GM18858 (cell line): ENCODE measurements around the gene TRIO.
A peak's percentile ranks its signal among the peaks of the same experiment; 100 is the strongest.

Source experiments
- ATAC-seq: cut with Tn5 transposase; IDR thresholded peaks from one replicate; pipeline ENCODE4 v1.9.1; 2021; ENCODE audit not compliant: unreplicated experiment

TRIO gene

DNA sequence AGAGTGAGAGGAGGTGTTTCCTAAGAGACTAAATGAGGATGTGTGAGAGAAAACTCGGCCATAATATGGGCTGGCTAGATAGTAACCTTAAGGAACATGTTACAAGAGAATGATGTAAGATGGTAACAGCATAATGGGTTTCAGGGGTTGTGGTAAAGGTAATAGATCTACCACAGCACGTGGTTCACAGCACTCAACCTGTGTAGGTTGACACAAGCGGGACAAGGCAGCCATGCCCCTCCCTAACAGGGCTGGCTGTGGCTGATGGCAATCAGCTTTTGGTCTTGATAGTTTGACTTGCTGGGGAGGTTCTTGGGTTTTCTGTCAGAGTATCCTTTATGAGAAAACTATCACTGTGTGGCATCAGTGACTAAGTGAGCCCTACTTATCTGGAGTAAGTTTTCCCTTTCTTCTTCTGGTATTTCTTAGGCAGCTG, 138.6 kb downstream of the TRIO start:
- peak; percentile 49 for ATAC-seq

DNA sequence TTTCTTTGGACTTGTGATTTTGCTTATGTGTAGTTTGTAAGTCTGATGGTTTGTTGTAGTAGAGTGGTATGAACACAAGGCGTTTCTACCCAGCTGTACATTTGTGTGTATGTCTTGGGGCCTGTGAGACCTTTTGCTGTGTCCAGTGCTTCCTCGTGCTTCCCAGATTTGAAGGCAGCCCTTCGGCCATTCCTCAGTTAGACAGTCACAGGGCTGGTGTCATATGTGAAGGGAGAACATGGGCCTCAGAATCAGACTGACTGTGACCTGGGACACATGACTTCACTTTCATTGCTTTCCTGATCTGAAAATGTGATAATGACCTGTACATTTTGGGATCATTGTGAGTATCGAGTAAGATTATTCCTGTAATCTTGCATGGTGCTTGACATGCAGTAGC, 140.0 kb downstream of the TRIO start:
- no peak for ATAC-seq

DNA sequence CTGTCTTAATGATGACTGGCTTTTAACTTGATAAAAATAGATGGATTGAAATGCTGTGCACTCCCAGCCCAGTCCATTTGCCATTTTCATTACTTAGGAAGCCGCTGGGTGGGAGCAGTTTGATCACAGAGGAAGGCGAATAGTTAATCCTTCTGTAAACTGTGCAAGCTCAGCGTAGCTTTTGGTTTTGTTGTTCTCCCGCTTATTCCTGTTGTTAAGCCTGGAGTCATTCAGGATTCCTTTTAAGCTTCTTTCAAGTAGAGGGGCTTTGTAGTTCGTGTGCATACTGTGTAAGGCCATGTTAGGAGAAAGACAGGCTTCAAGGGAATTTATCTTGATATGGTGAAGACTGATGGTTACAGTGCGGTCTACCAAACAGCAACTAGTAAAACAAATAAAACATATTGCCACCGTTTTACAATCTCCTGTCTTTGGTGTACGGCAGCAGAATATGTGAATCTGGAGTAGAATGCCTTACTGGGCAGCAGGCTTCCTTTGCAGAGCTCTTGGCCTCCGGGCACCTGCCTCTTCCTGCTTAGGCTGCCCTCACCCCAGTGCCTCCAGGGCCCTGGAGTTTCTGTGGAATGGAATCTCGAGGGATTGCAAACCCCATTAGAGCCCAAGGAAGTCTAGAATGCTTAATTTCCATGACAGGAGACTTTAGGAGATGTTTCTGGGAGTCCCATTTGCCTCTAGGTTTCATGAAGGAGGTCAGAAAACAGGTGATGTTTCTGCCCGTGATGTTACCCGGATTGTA, 141.4 kb downstream of the TRIO start:
- ATAC-seq, result no peak

DNA sequence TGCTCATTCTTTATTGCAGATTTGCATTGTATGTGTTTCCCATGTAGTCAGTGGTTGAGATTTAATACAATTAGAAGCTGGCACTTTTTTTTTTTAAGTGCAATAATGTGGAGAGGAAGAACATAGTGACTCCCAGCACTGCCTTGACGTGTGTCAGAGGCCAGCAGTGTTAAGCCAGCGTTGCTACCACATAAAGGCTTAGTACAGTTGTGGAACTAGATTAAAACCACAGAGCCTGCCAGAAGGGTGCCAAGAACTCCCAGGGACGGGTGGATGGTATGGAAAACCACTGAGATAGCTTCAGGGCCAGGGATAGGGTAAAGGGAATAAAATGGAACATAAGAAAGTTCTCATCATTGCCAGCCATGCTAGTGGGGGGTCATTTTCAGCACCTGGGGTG, 142.9 kb downstream of the TRIO start:
- no peak for ATAC-seq

- ATAC-seq, result peak; percentile 93
Measured at GRCh38 chr5:14286574-14287421, 143.7 kb downstream of the TRIO start.

DNA sequence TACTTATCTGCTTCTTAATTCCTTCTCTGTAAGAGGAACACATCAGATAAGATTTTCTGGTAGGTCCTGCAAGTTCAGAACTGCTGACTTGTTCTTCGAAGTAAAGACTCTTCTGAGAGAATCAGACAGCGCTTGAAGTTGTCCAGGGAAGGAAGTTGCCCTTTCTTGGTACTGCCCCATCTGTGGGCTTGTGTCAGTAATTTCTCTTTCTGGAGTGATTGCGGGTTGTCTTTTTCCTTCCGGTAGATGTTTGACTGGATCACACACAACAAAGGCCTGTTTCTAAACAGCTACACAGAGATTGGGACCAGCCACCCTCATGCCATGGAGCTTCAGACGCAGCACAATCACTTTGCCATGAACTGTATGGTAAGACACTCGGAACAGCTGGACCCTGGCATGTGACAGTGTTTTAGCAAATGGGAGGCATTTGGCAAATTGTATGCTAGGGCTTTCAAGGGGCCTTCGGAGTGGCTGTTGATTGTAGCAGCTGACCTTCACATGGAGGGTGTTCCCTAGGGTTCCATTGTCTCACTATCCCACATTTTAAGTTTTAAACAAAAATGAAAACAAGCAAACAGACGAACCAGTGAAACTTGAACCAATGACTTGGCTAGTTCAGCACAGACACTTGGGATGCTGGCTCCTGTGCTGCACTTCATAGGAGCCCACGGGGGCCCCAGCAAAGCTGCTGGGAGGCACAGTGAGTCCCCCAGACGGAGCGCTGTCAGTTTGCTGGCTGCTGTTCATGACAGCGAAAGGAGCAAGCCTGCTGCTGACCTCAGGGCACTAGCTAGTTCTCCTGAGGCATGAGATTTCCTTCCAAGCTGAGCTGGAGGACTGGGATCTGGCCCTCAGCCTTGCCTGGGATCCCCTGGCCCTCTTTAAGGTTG, 149.9 kb downstream of the TRIO start:
- no peak for ATAC-seq

DNA sequence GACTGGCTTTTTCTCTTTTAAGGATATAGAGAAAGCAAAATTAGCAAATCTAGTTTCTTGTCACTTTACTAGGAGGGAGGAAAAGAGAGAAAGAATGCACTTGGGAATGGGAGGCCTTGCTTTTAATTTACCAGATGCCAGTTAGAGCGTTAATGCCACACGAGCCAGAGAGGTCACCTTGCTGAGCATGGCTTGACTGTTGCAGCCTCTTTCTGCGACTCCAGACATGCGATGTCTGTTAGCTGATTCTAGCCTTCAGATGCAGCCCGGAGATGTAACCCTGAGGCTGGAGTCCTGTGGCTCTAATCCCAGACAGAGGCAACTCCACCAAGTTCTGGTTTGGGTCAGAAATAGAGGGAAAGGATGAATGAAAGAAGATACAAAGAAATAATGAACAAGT, 152.5 kb downstream of the TRIO start:
- ATAC-seq, result no peak

DNA sequence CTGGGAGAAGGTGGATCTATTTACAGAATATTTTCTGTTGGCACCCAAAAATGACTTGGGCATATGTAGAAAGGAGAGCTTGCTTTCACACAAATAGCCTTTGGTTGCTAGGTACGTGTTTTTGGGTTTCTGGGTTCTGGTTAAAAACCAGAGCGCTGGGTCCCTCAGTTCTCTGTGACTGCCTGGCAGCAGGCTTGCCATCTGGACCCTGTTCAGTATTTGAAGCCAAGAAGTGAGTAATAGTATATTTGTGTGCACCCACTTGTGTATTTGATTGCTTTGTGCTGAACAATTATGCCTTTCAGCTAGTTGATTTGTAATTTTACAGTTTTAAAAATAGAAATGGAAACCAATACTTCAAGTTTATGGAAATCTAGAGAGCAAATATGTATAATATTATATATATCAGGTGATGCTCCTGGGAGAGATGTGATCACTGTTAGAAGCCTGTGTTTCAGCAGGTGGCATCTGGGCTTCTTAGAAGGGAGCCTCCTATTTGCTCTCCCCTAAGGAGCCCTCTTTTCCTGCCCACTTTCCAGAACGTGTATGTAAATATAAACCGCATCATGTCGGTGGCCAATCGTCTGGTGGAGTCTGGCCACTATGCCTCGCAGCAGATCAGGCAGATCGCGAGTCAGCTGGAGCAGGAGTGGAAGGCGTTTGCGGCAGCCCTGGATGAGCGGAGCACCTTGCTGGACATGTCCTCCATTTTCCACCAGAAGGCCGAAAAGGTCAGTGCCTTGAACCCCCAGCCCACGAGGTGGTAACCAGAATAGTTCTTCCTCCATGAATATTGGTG, 153.6 kb downstream of the TRIO start:
- ATAC-seq, result no peak

- ATAC-seq, result no peak
Measured at GRCh38 chr5:14297697-14298096, 154.6 kb downstream of the TRIO start.

DNA sequence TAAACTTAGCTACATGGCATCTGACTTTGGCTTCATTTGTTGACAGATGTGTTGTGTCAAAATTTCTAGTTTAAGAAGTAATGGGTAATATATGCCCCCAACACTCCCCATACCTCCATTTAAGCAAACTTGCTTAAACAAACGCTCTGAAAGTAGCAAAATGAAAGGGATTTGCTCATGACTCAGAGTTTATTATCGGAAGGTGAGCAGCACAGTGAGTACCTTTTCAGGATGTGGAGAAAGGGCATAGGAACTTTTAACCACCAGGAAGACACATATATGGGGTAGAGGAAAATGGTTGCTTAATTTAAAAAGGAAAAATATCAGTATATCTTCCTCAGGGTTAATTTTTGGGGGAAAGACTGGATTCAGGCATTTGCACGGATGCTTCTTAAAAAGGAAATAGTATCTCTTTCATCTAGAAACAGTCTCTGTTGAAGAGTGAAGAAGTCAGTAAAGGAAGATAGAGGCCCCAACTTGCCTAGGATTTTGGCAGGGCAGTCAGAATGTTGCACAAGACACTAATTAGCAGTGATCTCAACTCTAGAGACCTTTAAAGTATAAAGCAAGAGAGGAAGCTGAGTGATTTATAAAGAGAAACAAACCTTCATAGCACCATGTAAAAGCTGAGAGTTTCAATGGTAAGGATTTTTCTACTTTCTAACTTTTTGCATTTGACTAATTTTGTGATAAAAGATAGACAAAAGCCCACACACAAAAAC, 155.1 kb downstream of the TRIO start:
- ATAC-seq, result no peak

- ATAC-seq, result no peak
Measured at GRCh38 chr5:14299666-14300065, 156.5 kb downstream of the TRIO start.

DNA sequence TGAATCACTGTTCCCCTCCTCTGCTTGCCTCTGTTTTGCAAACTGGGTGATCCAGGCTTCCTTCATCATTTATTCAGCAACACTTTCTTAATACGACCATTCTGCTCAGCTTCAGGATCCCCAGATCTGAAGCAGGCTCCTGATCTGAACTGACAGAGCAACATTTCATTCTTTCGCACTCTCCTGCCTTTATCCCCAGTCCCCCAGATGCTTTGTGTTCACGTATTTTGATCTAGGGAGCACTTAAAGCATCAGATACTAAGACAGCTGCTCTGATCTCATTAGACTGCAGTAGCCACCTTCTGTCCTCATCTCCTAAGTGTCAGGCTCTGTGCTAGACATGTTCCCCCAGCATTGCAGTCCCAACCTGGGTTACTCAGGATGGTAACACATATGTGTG, 158.0 kb downstream of the TRIO start:
- ATAC-seq, result no peak

DNA sequence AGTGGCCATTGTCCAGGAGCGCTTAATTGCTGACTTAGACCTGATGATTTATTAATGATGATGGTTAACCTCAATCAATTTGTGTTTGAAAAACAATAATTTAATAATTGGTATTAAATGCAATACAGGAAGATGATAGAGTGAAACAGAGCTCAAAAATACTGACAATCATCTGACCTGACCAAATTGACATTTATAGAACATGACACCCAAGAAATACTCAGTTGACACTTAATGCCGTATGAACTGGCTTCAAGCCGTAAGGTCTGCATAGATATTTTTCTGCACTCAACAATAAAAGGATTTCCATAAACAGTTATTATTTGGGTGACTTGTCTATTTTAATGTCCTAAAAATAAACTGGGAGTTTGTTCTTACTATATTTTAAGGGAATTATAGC, 159.2 kb downstream of the TRIO start:
- ATAC-seq, result no peak

- ATAC-seq, result no peak
Measured at GRCh38 chr5:14305045-14305444, 161.9 kb downstream of the TRIO start.

DNA sequence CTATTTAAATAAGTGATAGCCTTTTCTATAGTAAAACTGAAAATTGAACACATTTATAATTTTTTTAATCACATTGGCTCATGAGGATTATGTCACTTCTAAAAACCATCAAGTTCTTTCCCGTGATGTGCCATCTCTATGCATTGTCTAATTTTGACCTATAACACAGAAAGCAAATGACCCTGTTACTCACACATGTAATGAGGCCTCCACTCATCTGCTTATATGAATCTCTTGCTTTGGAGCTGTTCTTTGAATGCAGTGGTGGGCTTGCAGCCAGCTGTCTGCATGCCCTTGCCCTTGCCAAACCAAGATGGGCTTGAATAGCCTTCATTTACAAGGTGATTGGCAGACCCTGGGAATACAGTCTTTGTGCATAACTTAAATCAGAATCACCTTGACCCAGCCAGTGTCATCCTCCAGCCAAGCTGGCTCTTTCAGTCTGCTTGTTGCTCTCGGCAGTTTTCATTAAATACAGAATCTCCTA, 163.2 kb downstream of the TRIO start:
- ATAC-seq, result no peak

DNA sequence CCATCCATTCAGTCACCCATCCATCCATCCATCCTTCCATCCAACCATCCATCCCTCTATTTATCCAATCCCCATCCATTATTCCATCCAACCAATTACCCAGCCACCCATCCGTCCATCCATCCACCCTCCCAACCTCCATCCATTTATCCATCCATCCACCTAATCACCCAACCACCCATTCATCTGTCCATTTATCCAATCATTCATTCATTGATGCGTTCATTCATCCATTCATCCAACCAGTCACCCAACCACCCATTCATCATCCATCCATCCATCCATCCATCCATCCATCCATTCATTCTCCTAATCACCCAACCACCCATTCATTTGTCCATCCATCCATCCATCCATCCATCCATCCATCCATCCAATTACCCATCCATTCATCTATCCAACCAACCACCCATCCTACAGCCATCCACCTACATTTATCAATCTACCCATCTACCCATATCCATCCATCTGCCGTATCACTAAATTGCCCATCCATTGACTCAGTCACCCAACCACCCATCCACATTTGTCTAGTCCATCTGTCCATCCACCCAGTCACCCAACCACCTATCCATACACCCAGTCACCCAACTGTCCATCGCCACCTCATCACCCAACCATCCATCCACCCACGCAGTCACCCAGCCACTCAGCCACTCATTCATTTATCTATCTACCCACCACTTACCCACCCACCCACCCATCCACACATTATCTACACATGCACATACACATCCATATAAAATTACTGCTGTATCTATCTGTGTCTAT, 165.4 kb downstream of the TRIO start:
- no peak for ATAC-seq

GRCh38 chr5:14309199-14309598, 166.1 kb downstream of the TRIO start:
- ATAC-seq, result no peak

DNA sequence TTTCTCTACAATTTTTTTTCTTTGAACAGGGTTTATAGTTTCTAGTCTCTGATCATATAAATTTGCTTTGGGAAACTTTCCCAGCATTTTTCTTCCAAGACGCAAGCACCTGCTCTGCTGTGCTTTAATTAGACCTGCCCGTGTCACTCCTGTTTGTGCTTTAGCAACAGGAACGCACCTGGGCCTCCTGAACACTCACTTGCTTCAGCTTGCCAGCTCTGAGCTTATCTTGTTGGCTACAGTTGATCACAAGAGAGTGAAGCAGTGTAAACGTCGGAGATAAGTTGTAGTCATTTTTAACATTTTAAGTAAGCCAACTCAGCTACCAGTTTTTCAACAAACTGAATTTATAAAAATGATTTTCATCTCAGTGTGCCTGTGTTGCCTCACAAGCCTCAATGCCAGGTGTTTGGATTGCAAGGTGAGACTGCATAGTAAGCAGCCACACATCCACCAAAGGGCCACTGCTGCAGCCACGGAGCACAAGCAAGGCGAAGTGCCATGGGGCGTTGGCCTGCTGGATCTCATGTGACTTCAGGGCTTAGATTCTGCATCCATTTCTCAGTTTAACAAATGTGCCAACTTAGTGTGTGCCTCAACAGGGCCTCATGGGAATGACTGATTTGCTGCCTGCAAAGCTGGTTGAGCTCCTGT, 166.9 kb downstream of the TRIO start:
- no peak for ATAC-seq
